Neural progenitor cell (in vitro differentiated cells): Measurements from ENCODE around the gene CBL. TPM values are rescaled to one million over a fixed set of nuclear protein-coding genes. Genes with fewer than 3 reads are reported as not detected.

Source experiments
- DNase-seq: peaks from one replicate; pipeline ENCODE4 v3.0.0-alpha.2; 2016; ENCODE audit warnings: low spot score
- H2AFZ ChIP-seq: fragments of 200-600 bp; sonication (generic); replicated peaks from 2 replicates; pipeline ENCODE4 v1.6.1; 2016; ENCODE audit warnings: antibody characterized with exemption
- H3F3A ChIP-seq: fragments of 200-600 bp; sonication (generic); 2 replicates; pipeline ENCODE4 v1.6.1; 2016; ENCODE audit warnings: antibody characterized with exemption, low read depth
- H3K27ac ChIP-seq: fragments of 200-600 bp; sonication (generic); 2 replicates; pipeline ENCODE4 v1.5.1; 2016; ENCODE audit warnings: mild to moderate bottlenecking
- H3K27me3 ChIP-seq: fragments of 200-600 bp; sonication (generic); 2 replicates; pipeline ENCODE4 v1.6.1; 2016; ENCODE audit warnings: mild to moderate bottlenecking, moderate library complexity
- H3K36me3 ChIP-seq: fragments of 200-600 bp; sonication (generic); 2 replicates; pipeline ENCODE4 v1.5.1; 2016
- H3K4me1 ChIP-seq: fragments of 200-600 bp; sonication (generic); 2 replicates; pipeline ENCODE4 v1.6.1; 2016; ENCODE audit warnings: mixed run types
- H3K4me2 ChIP-seq: fragments of 200-600 bp; sonication (generic); 2 replicates; pipeline ENCODE4 v1.6.1; 2016
- H3K4me3 ChIP-seq: fragments of 200-600 bp; sonication (generic); 2 replicates; pipeline ENCODE4 v1.5.1; 2016
- H3K79me2 ChIP-seq: fragments of 200-600 bp; sonication (generic); 2 replicates; pipeline ENCODE4 v1.6.1; 2016; ENCODE audit warnings: low read depth
- H3K9ac ChIP-seq: fragments of 200-600 bp; sonication (generic); 2 replicates; pipeline ENCODE4 v1.6.1; 2016
- H3K9me3 ChIP-seq: fragments of 200-600 bp; sonication (generic); 2 replicates; pipeline ENCODE4 v1.5.1; 2016; ENCODE audit warnings: low read depth
- H4K20me1 ChIP-seq: fragments of 200-600 bp; sonication (generic); 2 replicates; pipeline ENCODE4 v1.6.1; 2016; ENCODE audit warnings: low read depth
- H3K27ac Mint-ChIP-seq: 3 replicates; pipeline ENCODE4 v1.8.0; 2021; ENCODE audit warnings: mixed read lengths
- H3K27me3 Mint-ChIP-seq: 2 replicates; pipeline ENCODE4 v1.8.0; 2022; ENCODE audit warnings: low read depth, mild to moderate bottlenecking, inconsistent platforms, moderate library complexity, mixed read lengths; ENCODE audit not compliant: insufficient read depth
- H3K36me3 Mint-ChIP-seq: 3 replicates; pipeline ENCODE4 v1.8.0; 2021; ENCODE audit warnings: mixed read lengths
- H3K4me1 Mint-ChIP-seq: 3 replicates; pipeline ENCODE4 v1.8.0; 2021; ENCODE audit warnings: mixed read lengths
- H3K4me3 Mint-ChIP-seq: 3 replicates; pipeline ENCODE4 v1.8.0; 2021; ENCODE audit warnings: mild to moderate bottlenecking, moderate library complexity, mixed read lengths
- H3K9me3 Mint-ChIP-seq: 3 replicates; pipeline ENCODE4 v1.8.0; 2020; ENCODE audit warnings: mixed read lengths
- EZH2 ChIP-seq: fragments of 200-600 bp; sonication (generic); IDR thresholded peaks from 2 replicates; pipeline ENCODE4 v1.6.1; 2017; ENCODE audit warnings: antibody characterized with exemption, mild to moderate bottlenecking, moderate library complexity
- EZH2phosphoT487 ChIP-seq: fragments of 200-600 bp; sonication (generic); IDR thresholded peaks from 2 replicates; pipeline ENCODE4 v1.6.1; 2017; ENCODE audit warnings: antibody characterized with exemption
- total RNA-seq: library from RNA; depleted of rRNA; stranded (reverse); fragments of >200 nt; gene quantifications from 2 replicates; pipeline ENCODE4 v1.2.3, GENCODE V29; 2015; ENCODE audit warnings: low replicate concordance
- TF ChIP-seq, protein P1 (sequence below): fragments of 200-600 bp; sonication (generic); IDR thresholded peaks from 2 replicates; pipeline ENCODE4 v1.5.1; 2017; ENCODE audit warnings: antibody characterized with exemption, mild to moderate bottlenecking

CBL gene
- total RNA-seq, 1 donor from 2014 or later: 20.7 TPM

DNA sequence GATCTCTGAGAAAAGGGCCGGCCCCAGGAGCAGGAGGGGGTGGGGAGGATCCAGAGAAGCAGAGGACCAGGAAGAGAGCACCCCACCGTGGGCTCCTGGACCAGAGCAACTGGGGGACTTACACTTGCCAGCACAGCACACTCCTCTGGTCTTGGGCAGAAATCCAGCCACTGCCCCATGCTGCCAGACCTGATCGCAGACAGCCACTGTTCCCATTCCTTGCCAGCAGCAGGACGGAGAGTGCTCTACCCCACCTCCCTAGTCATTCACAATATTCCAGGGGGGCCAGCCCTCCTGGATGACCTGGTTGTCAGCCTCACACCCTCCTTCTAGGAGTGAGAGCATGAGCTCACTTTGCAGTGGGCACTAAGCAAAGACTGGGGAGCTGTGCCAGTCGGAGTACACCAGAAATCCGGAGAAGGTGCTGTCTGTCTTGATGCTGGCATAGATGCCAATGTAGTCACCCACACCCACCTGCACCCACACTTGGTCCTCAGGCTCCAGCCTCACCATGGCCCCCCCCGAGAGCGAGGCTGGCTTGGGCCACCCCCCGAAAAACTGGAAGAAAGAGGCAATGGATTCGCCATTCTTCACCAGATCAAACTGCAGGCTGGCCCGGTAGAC lies 132.9 kb downstream of the CBL start:
- Histone ChIP-seq H3K4me1 (peaks cover 51% of the 10 kb centered on the region), H3K4me3 (peak overlapping the region; percentile 77), H4K20me1 (peaks cover 17% of the 10 kb centered on the region), H3K27ac (no peak overlapping the region), H3K4me2 (peak overlapping the region; percentile 99), H3F3A (peaks cover 41% of the 10 kb centered on the region), H3K36me3 (no peaks in the 10 kb centered on the region), H3K9me3 (no peaks in the 10 kb centered on the region), H3K9ac (no peak overlapping the region), H3K27me3 (peaks cover 45% of the 10 kb centered on the region), H3K79me2 (peaks cover 35% of the 10 kb centered on the region), H2AFZ (no peak overlapping the region)
- TF ChIP-seq, protein P1, sequence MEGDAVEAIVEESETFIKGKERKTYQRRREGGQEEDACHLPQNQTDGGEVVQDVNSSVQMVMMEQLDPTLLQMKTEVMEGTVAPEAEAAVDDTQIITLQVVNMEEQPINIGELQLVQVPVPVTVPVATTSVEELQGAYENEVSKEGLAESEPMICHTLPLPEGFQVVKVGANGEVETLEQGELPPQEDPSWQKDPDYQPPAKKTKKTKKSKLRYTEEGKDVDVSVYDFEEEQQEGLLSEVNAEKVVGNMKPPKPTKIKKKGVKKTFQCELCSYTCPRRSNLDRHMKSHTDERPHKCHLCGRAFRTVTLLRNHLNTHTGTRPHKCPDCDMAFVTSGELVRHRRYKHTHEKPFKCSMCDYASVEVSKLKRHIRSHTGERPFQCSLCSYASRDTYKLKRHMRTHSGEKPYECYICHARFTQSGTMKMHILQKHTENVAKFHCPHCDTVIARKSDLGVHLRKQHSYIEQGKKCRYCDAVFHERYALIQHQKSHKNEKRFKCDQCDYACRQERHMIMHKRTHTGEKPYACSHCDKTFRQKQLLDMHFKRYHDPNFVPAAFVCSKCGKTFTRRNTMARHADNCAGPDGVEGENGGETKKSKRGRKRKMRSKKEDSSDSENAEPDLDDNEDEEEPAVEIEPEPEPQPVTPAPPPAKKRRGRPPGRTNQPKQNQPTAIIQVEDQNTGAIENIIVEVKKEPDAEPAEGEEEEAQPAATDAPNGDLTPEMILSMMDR: no peak
- TF ChIP-seq EZH2phosphoT487: no peak
- no peak for TF ChIP-seq EZH2
- DNase-seq: no peak
- H3K27me3 Mint-ChIP-seq: peaks cover 18% of the 10 kb centered on the region
- peak overlapping the region; percentile 100 for H3K4me3 Mint-ChIP-seq
- no peak overlapping the region for H3K27ac Mint-ChIP-seq
- no peaks in the 10 kb centered on the region for H3K9me3 Mint-ChIP-seq
- peaks cover 5% of the 10 kb centered on the region for H3K36me3 Mint-ChIP-seq
- peaks cover 59% of the 10 kb centered on the region for H3K4me1 Mint-ChIP-seq

DNA sequence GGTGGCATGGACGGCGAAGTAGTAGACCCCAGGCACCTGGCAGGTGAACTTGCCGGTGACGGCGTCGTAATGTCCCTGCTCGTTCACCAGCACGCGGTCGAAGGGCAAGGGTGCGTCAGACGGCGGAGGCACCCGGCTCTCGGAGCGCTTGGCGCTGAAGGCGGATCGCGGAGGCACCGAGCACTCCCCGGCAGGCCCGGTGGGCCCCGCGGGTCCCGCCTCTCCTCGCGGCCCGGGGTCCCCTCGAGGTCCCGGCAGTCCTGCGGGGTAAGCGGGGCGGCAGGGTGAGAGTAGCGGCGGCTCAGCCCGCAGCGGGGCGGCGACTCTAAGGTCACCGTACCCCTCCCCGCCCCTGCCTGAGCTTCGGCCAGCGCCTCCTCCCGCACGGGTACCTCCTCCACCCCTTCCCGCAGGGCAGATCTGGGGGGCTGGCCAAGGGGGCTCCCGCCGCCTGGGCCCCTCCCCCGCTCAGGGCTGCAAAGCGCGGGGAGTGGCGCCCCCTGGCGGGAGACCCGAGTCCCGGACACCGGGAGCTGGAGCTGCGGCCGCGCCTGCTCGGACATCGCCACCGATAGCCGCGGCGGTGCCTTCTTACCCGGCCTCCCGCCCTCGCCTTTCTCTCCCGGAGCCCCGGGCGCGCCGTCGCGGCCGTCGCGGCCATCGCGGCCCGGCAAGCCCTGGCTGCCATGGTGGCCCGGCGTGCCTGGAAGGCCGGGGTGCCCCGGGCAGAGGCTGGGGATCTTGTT lies 133.6 kb downstream of the CBL start:
- H3F3A ChIP-seq: peaks cover 41% of the 10 kb centered on the region
- no peak overlapping the region for H3K9ac ChIP-seq
- H3K36me3 ChIP-seq: no peaks in the 10 kb centered on the region
- no peaks in the 10 kb centered on the region for H3K9me3 ChIP-seq
- peak overlapping the region; percentile 97 for H2AFZ ChIP-seq
- Mint-ChIP-seq H3K27ac (no peak overlapping the region), H3K9me3 (no peaks in the 10 kb centered on the region), H3K36me3 (peaks cover 5% of the 10 kb centered on the region), H3K27me3 (peaks cover 18% of the 10 kb centered on the region), H3K4me1 (peaks cover 57% of the 10 kb centered on the region), H3K4me3 (peak overlapping the region; percentile 100)
- DNase-seq: peak; percentile 94
- peaks cover 51% of the 10 kb centered on the region for H3K4me1 ChIP-seq
- peak overlapping the region; percentile 99 for H3K4me2 ChIP-seq
- H4K20me1 ChIP-seq: peaks cover 17% of the 10 kb centered on the region
- TF ChIP-seq EZH2 (peak; percentile 61), EZH2phosphoT487 (no peak)
- TF ChIP-seq, protein P1: peak; percentile 94
- peaks cover 47% of the 10 kb centered on the region for H3K27me3 ChIP-seq
- H3K79me2 ChIP-seq: peaks cover 31% of the 10 kb centered on the region
- peak overlapping the region; percentile 77 for H3K4me3 ChIP-seq
- no peak overlapping the region for H3K27ac ChIP-seq

GRCh38 chr11:119340335-119341221 lies 134.4 kb downstream of the CBL start, which contains the start of gene C1QTNF5:
Gene C1QTNF5 (minus strand): TSS chr11:119340883. CDS start chr11:119340397, 486 bp downstream.
- Histone ChIP-seq H3K4me2 (peak within 1 kb of the TSS; percentile 99), H2AFZ (peak within 1 kb of the TSS; percentile 97), H3K9ac (no peak within 1 kb of the TSS), H3K4me1 (peaks cover 45% of the 10 kb centered on the region), H3K36me3 (no peaks in the 10 kb centered on the region), H3K27ac (no peak within 1 kb of the TSS), H3K9me3 (no peaks in the 10 kb centered on the region), H3K4me3 (peak within 1 kb of the TSS; percentile 77), H4K20me1 (peaks cover 12% of the 10 kb centered on the region), H3K79me2 (peaks cover 23% of the 10 kb centered on the region), H3K27me3 (peaks cover 50% of the 10 kb centered on the region), H3F3A (peaks cover 41% of the 10 kb centered on the region)
- Mint-ChIP-seq H3K36me3 (peaks cover 5% of the 10 kb centered on the region), H3K9me3 (no peaks in the 10 kb centered on the region), H3K27ac (no peak within 1 kb of the TSS), H3K4me1 (peaks cover 49% of the 10 kb centered on the region), H3K27me3 (peaks cover 20% of the 10 kb centered on the region), H3K4me3 (peak within 1 kb of the TSS; percentile 79)
- TF ChIP-seq EZH2phosphoT487: peak; percentile 22
- TF ChIP-seq, protein P1: no peak
- DNase-seq: peak; percentile 66
